Hindlimb muscle (tissue), 1 donor: ENCODE data around the gene ZNF804A. TPM values are rescaled to one million over a fixed set of nuclear protein-coding genes. Genes with fewer than 3 reads are reported as not detected.
"Not testable (repeated sequence)": the region's sequence is repeated elsewhere in the genome, so short reads cannot be mapped to it uniquely, and the experiment has no call there.

Experiments used
- DNase-seq: peaks from one replicate; pipeline ENCODE4 v3.0.0-alpha.2; 2013
- polyA plus RNA-seq: library from polyadenylated mRNA; unstranded; fragments of 120-200 nt; gene quantifications from one replicate; pipeline ENCODE4 v1.2.1, GENCODE V29; 2013; ENCODE audit not compliant: insufficient read length

ZNF804A gene
- polyA plus RNA-seq, 1 donor: 0.28 TPM

GRCh38 chr2:184834699-184835397 lies 236.5 kb downstream of the ZNF804A start:
- DNase-seq: no peak

DNA sequence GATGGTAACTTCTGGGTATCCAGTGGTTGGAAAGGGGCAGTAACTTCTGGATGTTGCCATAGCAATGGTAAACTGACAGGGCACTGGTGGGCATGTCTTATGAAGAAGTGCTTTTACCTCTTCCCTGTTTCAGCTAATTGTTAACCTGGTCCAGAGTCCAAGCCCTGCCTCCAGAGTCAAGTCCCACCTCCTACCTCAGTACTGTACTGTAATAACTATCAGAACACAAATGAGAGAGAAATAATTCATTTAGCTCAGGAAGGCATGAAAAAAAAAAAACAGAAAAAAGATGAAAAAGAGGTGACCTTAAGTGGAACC lies 237.0 kb downstream of the ZNF804A start:
- no peak for DNase-seq

DNA sequence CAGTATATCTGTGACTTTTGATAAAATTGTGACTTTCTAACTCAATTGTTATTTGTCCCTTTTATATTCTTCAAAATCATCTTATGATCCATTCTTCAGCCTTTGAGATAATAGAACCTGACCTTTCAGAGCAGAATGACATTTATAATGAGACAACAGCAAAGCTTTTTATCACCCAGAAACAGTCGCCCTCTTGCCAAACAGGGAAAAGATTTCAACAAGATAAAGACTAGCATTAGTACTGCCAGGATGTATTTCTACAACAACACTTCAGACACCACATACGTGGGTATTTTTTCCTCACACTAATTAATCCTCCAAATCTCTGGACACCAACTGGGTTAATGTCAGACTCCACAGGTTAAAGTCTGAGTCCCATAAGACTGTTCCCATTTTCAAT lies 249.0 kb downstream of the ZNF804A start:
- no peak for DNase-seq

GRCh38 chr2:184849516-184849915 lies 251.2 kb downstream of the ZNF804A start:
- no peak for DNase-seq

GRCh38 chr2:184851576-184851975 lies 253.2 kb downstream of the ZNF804A start:
- no peak for DNase-seq

DNA sequence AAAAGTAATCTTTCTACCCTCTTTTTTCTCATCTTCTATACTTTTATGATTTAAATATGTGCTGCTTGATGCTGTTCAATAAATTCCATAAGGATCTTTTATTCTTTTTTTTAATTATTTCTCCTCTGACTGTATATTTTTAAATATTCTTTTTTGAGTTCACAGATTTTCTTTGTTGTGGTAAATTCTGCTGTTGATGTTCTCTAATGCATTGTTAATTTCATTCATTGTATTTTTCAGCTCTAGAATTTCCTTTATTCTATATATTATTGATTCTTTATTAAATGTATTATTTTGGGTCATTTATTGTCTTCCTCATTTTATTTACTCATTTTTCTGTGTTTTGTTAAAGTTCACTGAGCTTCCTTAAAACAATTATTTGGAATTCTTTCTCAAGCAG lies 260.9 kb downstream of the ZNF804A start:
- no peak for DNase-seq

GRCh38 chr2:184860744-184861143 lies 262.4 kb downstream of the ZNF804A start:
- no peak for DNase-seq

DNA sequence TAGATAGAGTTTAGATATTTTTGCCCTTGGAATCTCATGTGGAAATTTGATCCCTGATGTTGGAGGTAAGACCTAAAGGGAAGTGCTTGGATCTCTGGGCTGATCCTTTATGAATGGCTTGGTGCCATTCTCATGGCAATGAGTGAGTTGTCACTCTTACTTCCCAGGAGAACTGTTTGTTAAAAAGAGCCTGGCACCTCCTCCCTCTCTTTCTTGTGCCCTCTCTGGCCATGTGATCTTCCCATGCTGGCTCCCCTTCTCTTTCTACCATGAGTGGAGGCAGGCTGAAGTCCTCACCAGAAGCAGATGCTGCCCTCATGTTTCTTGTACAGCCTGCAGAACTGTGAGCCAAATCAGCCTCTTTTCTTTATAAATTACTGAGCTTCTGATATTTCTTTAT lies 276.9 kb downstream of the ZNF804A start:
- DNase-seq: no peak

DNA sequence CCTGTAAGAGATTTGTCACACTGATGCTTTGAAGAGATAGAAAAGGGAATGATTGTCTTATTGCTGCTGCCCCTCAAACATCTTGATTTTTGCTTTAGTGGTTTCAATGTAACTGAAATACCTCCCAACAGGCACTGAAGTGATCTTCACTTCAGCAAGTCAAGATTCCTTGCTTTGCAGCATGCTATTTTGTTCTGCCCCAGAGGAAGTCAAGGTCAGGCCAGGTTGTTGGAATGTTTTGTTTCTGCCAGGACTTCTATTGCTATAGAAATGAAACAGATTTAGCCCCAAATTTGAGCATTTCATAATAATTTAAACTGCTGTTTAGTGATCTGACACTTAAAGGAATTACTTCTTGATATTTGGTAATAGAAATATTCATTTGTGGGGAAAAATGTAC lies 277.6 kb downstream of the ZNF804A start:
- no peak for DNase-seq

DNA sequence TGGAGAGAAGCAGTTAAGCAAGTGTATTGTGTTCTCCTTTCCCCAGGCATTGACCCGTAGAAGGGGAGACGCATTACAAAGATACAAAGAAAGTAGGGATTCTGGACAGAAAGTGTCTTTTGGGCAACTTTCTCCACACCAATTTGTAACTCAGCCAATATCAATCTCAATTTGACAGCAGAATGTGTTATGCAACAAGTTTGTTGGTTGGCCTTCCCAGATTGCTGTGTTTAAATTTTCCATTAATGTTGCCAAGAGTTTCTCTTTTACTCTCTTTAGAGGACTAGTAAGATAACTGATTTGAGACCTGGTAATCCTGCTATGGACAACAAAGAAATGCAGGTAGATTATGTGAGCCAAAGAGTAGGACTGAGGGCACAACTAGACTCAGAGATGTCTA lies 279.6 kb downstream of the ZNF804A start:
- no peak for DNase-seq

DNA sequence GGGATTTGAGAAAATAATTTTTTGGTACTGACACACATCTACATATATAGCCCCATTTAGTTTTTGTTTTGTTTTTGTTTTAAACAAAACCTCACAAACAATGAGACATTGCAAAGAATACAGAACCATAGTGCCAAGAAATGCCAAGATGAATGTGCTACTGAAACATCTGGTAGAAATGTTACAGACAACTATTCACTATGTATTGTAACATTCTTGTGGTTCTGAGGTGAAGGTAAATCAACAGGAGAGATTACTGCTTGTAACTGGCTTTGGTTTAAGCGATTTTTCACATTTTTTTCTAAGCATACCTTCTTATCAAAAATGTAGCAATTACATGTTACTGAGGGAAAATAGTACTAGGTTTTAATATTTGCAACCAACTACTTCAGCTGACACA lies 281.3 kb downstream of the ZNF804A start:
- no peak for DNase-seq

DNA sequence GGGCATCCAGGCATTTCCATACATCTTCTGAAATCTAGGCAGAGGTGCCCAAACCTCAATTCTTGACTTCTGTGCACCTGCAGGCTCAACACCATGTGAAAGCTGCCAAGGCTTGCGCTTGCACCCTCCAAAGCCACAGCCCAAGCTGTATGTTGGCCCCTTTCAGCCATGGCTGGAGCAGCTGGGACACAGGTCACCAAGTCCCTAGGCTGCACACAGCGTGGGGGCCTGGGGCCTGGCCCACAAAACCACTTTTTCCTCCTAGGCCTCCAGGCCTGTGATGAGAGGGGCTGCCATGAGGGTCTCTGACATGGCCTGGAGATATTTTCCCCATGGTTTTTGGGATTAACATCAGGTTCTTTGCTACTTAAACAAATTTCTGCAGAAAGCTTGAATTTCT lies 288.3 kb downstream of the ZNF804A start:
- DNase-seq: not testable (repeated sequence)

DNA sequence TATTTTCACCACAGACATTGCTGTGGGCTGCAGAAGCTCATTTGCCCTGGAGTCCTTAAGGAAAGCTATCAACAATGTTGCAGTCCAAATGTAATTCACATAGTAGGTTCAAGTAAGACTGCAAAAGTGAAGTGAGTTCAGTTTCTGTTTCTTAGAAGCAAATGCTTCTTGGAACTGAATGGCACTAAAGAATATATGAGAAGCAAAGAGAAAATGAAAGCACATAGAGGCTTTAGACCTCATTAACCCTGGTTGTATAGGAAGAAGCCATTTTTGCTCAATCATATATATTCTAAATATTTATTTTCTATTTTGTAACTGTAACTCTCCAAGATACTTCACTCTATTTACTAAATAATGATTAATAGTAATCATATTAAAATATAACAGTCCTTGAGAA lies 292.0 kb downstream of the ZNF804A start:
- DNase-seq: no peak

DNA sequence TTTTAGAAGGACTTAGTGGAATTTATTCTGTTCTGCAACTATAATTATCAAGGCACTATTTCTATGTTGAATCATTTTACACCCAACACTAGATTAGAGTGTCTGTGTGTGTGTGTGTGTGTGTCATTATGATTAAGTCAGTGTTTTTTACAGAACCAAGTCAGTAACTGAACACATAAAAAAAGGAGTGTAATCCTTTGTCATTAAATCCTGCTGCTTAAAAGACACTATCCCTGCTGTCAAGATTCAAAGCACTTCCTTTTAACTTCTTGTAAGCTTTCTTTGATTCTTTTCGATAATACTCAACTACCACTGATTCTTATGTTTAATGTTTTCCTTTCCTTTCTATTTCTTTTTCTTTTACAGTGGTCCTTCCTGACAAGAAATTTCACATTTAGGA lies 306.7 kb downstream of the ZNF804A start:
- no peak for DNase-seq

- no peak for DNase-seq
Measured at GRCh38 chr2:184906160-184906559, 307.8 kb downstream of the ZNF804A start.

DNA sequence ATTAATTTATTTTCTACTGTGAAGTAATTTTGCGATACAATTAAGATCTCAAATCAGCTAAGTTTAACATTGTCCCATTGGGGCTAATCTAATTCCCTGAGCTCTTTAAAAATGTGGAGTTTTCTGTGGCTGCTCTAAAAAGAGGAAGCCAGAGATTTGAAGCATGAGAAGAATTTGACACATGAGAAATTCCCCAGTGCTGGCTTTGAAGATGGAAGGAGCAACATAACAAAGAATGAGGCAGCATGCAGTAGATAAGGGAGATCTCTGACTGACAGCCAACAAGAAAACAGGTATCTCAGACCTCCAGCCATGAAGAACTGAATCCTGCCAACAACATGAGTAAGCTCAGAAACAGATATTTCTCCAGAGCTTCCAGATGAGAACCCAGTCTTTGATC lies 308.4 kb downstream of the ZNF804A start:
- DNase-seq: no peak

GRCh38 chr2:184908966-184909365 lies 310.6 kb downstream of the ZNF804A start:
- no peak for DNase-seq

GRCh38 chr2:184920451-184920965 lies 322.2 kb downstream of the ZNF804A start:
- DNase-seq: no peak

DNA sequence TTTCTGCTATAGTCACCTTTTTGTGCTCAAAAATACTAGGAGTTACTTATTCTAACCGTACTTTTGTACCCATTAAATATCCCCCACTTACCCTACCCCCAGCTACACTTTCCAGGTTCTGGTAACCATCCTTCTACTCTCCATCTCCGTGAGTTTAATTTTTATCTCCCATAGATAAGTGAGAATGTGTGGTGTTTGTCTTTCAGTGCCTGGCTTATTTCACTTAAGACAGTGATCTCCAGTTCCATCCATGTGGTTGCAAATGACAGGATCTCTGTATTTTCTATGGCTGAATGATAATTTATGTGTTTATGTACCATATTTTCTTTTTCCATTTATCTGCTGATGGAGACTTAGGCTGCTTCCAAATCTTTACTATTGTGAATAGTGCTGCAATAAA lies 323.3 kb downstream of the ZNF804A start:
- no peak for DNase-seq

GRCh38 chr2:184923751-184924150 lies 325.4 kb downstream of the ZNF804A start:
- DNase-seq: no peak

DNA sequence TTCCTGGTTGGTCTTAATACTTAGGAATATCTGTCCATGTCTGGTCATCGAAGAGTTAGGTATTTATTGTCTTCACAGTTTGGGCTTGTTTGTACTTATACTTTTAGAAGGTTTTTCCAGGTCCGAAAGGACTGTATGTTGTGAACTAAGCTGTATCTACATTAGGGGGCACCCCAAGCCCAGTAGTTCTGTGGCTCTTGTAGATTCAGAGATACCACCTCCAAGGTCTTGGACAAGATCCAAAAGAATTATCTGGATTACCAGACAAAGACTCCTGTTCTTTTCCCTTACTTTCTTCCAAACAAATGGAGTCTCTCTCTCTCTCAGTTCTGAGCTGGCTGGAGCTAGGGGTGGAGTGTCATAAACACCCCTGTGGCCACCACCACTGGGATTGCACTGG lies 328.7 kb downstream of the ZNF804A start:
- DNase-seq: no peak

DNA sequence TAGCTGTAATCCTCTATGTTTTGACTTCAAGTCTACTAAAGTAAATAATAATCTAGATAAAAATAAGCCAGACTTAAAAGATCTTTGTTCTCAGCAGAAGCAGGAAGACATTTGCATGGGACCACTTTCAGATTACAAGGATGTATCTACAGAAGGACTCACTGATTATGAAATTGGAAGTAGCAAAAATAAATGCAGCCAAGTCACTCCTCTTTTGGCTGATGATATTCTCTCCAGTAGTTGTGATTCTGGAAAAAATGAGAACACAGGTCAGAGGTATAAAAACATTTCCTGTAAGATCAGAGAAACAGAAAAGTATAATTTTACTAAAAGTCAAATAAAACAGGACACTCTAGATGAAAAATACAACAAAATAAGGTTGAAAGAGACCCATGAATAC lies 338.4 kb downstream of the ZNF804A start:
- peak; percentile 1 for DNase-seq

- DNase-seq: peak; percentile 1
Measured at GRCh38 chr2:184938221-184938985, 340.1 kb downstream of the ZNF804A start.

- no peak for DNase-seq
Measured at GRCh38 chr2:184945326-184945725, 347.0 kb downstream of the ZNF804A start.
